Endodermal cell (in vitro differentiated cells): ENCODE measurements around the gene ELOVL7. TPM values are rescaled to one million over a fixed set of nuclear protein-coding genes. Genes with fewer than 3 reads are reported as not detected.

Source experiments
- DNase-seq: peaks from one replicate; pipeline ENCODE4 v3.0.0-alpha.2; 2017
- H3K27ac ChIP-seq: 2 replicates; pipeline ENCODE4 v1.5.1; 2013; ENCODE audit warnings: mild to moderate bottlenecking, low read depth, low read length, moderate library complexity
- H3K27me3 ChIP-seq: 2 replicates; pipeline ENCODE4 v1.6.1; 2013; ENCODE audit warnings: mild to moderate bottlenecking, low read length, moderate library complexity; ENCODE audit not compliant: insufficient read depth, control insufficient read depth, poor library complexity, severe bottlenecking
- H3K36me3 ChIP-seq: 2 replicates; pipeline ENCODE4 v1.7.0; 2013; ENCODE audit warnings: mild to moderate bottlenecking, low read length, moderate library complexity; ENCODE audit not compliant: control insufficient read depth, insufficient read depth
- H3K4me1 ChIP-seq: one replicate; pipeline ENCODE4 v1.7.0; 2013; ENCODE audit warnings: low read length; ENCODE audit not compliant: control insufficient read depth, insufficient read depth
- H3K4me3 ChIP-seq: 2 replicates; pipeline ENCODE4 v1.5.1; 2013; ENCODE audit warnings: mild to moderate bottlenecking, low read length, moderate library complexity
- H3K9ac ChIP-seq: 2 replicates; pipeline ENCODE4 v1.6.1; 2013; ENCODE audit warnings: mild to moderate bottlenecking, low read length, moderate library complexity; ENCODE audit not compliant: poor library complexity, severe bottlenecking; ENCODE audit errors: extremely low read depth
- H3K9me3 ChIP-seq: 2 replicates; pipeline ENCODE4 v1.6.1; 2013; ENCODE audit warnings: mild to moderate bottlenecking, low read length, moderate library complexity; ENCODE audit not compliant: control insufficient read depth
- H3K27ac Mint-ChIP-seq: 2 replicates; pipeline ENCODE4 v1.8.0; 2020; ENCODE audit warnings: mixed read lengths
- H3K27me3 Mint-ChIP-seq: 2 replicates; pipeline ENCODE4 v1.8.0; 2021; ENCODE audit warnings: mild to moderate bottlenecking, mixed read lengths; ENCODE audit not compliant: insufficient read depth
- H3K36me3 Mint-ChIP-seq: 2 replicates; pipeline ENCODE4 v1.8.0; 2020; ENCODE audit warnings: low read depth, mixed read lengths
- H3K4me1 Mint-ChIP-seq: 2 replicates; pipeline ENCODE4 v1.8.0; 2020; ENCODE audit warnings: mixed read lengths
- H3K4me3 Mint-ChIP-seq: 2 replicates; pipeline ENCODE4 v1.8.0; 2020; ENCODE audit warnings: mild to moderate bottlenecking, moderate library complexity, mixed read lengths
- H3K9me3 Mint-ChIP-seq: 2 replicates; pipeline ENCODE4 v1.8.0; 2020; ENCODE audit warnings: mild to moderate bottlenecking, mixed read lengths
- WGBS, 2 experiments: methylation state at CpG; one replicate each; pipeline versions ENCODE4 v1.1.5 to v1.1.7; 2013; ENCODE audit warnings: missing lambda C conversion rate in 2 of 2, mixed read lengths in 1 of 2; ENCODE audit not compliant: insufficient coverage in 1 of 2, insufficient read length in 1 of 2; 5-methylcytosine and 5-hydroxymethylcytosine counted together
- total RNA-seq, 2 donors: library from RNA; stranded (reverse); fragmentation: NEBNext Ultra II Directional in 1 of 2; extraction: Animal tissue kit (Norgen Biotek cat#: 25700) in 1 of 2; gene quantifications; 2 replicates in 1 of 2; 3 replicates in 1 of 2; pipeline ENCODE4 v1.2.1, GENCODE V29; 2021
- TF ChIP-seq, protein P1 (sequence below): fragments of 200-600 bp; sonication (generic); conservative IDR thresholded peaks from 2 replicates; pipeline ENCODE4 v1.5.0; 2021; ENCODE audit warnings: antibody characterized with exemption, mild to moderate bottlenecking

Gene ELOVL7
- total RNA-seq, 2 donors from 2014 or later: 3.5 to 6.5 TPM

- no peak for DNase-seq
- Histone ChIP-seq H3K4me3 (no peak overlapping the region), H3K36me3 (no peaks in the 10 kb centered on the region), H3K27ac (no peak overlapping the region), H3K4me1 (no peaks in the 10 kb centered on the region), H3K9ac (no peak overlapping the region), H3K27me3 (no peaks in the 10 kb centered on the region), H3K9me3 (peaks cover 5% of the 10 kb centered on the region)
- WGBS, 2 experiments: 89% methylated on average over 2 of the region's 2 CpGs; no CpG with 5 or more reads in 1 of the 2 experiments
- TF ChIP-seq, protein P1, sequence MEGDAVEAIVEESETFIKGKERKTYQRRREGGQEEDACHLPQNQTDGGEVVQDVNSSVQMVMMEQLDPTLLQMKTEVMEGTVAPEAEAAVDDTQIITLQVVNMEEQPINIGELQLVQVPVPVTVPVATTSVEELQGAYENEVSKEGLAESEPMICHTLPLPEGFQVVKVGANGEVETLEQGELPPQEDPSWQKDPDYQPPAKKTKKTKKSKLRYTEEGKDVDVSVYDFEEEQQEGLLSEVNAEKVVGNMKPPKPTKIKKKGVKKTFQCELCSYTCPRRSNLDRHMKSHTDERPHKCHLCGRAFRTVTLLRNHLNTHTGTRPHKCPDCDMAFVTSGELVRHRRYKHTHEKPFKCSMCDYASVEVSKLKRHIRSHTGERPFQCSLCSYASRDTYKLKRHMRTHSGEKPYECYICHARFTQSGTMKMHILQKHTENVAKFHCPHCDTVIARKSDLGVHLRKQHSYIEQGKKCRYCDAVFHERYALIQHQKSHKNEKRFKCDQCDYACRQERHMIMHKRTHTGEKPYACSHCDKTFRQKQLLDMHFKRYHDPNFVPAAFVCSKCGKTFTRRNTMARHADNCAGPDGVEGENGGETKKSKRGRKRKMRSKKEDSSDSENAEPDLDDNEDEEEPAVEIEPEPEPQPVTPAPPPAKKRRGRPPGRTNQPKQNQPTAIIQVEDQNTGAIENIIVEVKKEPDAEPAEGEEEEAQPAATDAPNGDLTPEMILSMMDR: no peak
- Mint-ChIP-seq H3K36me3 (no peaks in the 10 kb centered on the region), H3K4me1 (peaks cover 5% of the 10 kb centered on the region), H3K27ac (no peak overlapping the region), H3K27me3 (no peaks in the 10 kb centered on the region), H3K9me3 (peaks cover 6% of the 10 kb centered on the region), H3K4me3 (no peak overlapping the region)
These were observed 119.9 kb downstream of the ELOVL7 start for GRCh38 chr5:60724126-60724525.

GRCh38 chr5:60722416-60722815 is 121.7 kb downstream of the ELOVL7 start:
- no peaks in the 10 kb centered on the region for H3K27me3 ChIP-seq
- H3K4me1 ChIP-seq: no peaks in the 10 kb centered on the region
- H3K36me3 ChIP-seq: no peaks in the 10 kb centered on the region
- no peak for DNase-seq
- TF ChIP-seq, protein P1: no peak
- WGBS, 2 experiments: 70 to 90% methylated on average over 5 to 6 of the region's 6 CpGs
- H3K27ac Mint-ChIP-seq: no peak overlapping the region
- no peak overlapping the region for H3K4me3 ChIP-seq
- no peak overlapping the region for H3K27ac ChIP-seq
- H3K36me3 Mint-ChIP-seq: no peaks in the 10 kb centered on the region
- H3K27me3 Mint-ChIP-seq: no peaks in the 10 kb centered on the region
- H3K9me3 Mint-ChIP-seq: no peaks in the 10 kb centered on the region
- H3K9me3 ChIP-seq: no peaks in the 10 kb centered on the region
- no peak overlapping the region for H3K4me3 Mint-ChIP-seq
- no peak overlapping the region for H3K9ac ChIP-seq
- peaks cover 5% of the 10 kb centered on the region for H3K4me1 Mint-ChIP-seq

- peaks cover 5% of the 10 kb centered on the region for H3K4me1 Mint-ChIP-seq
These were observed 124.7 kb downstream of the ELOVL7 start for GRCh38 chr5:60719329-60719728.

More at GRCh38 chr5:60719329-60719728, 124.7 kb downstream of the ELOVL7 start:
- Mint-ChIP-seq H3K27ac (no peak overlapping the region), H3K27me3 (no peaks in the 10 kb centered on the region), H3K9me3 (peaks cover 2% of the 10 kb centered on the region), H3K36me3 (no peaks in the 10 kb centered on the region), H3K4me3 (no peak overlapping the region)
- Histone ChIP-seq H3K4me3 (no peak overlapping the region), H3K36me3 (no peaks in the 10 kb centered on the region), H3K9ac (no peak overlapping the region), H3K27ac (no peak overlapping the region), H3K9me3 (peaks cover 5% of the 10 kb centered on the region), H3K4me1 (no peaks in the 10 kb centered on the region), H3K27me3 (no peaks in the 10 kb centered on the region)
- TF ChIP-seq, protein P1: no peak
- DNase-seq: no peak
